Upper lobe of left lung (tissue), 6 donors: ENCODE measurements around the gene PISD. TPM values are rescaled to one million over a fixed set of nuclear protein-coding genes. Genes with fewer than 3 reads are reported as not detected.

ENCODE experiments used
- ATAC-seq, 2 donors: fragments of 200-7000 bp; cut with Tn5 transposase; one replicate each; pipeline ENCODE4 v1.9.1; 2022; ENCODE audit warnings: mild to moderate bottlenecking in 2 of 2, moderate library complexity in 2 of 2; ENCODE audit not compliant: low FRiP score in 2 of 2
- DNase-seq, 2 donors: peaks; one replicate each; pipeline ENCODE4 v3.0.0-alpha.2; 2019 to 2020
- H3K27ac ChIP-seq, 4 donors: fragments of 200-600 bp; sonication (generic); one replicate each; pipeline ENCODE4 v1.5.1; 2016 to 2019
- H3K27me3 ChIP-seq, 4 donors: fragments of 200-600 bp; sonication (generic); one replicate each; pipeline ENCODE4 v1.5.1; 2017 to 2019
- H3K36me3 ChIP-seq, 4 donors: fragments of 200-600 bp; sonication (generic); one replicate each; pipeline ENCODE4 v1.5.1; 2016 to 2019
- H3K4me1 ChIP-seq, 4 donors: fragments of 200-600 bp; sonication (generic); one replicate each; pipeline ENCODE4 v1.5.1; 2018 to 2019
- H3K4me3 ChIP-seq, 4 donors: fragments of 200-600 bp; sonication (generic); one replicate each; pipeline ENCODE4 v1.5.1; 2017 to 2019; ENCODE audit warnings: mild to moderate bottlenecking in 2 of 4, moderate library complexity in 1 of 4
- H3K9me3 ChIP-seq, 4 donors: fragments of 200-600 bp; sonication (generic); one replicate each; pipeline ENCODE4 v1.5.1; 2018 to 2019
- CTCF ChIP-seq, 6 experiments: fragments of 450-650 bp in 4 of 6; fragments of 200-600 bp in 2 of 6; sonication (generic) in 2 of 6; IDR thresholded peaks; one replicate each; pipeline ENCODE4 v1.5.1; 2016 to 2019; ENCODE audit warnings: antibody characterized with exemption in 6 of 6
- EP300 ChIP-seq, 4 donors: sonication (generic); formaldehyde crosslinking; IDR thresholded peaks; one replicate each; pipeline ENCODE4 v1.5.1; 2017; ENCODE audit warnings: antibody characterized with exemption in 4 of 4, control low read depth in 2 of 4
- POLR2A ChIP-seq, 4 donors: fragments of 450-650 bp; IDR thresholded peaks; one replicate each; pipeline ENCODE4 v1.5.1; 2016 to 2017; ENCODE audit warnings: antibody characterized with exemption in 4 of 4, mild to moderate bottlenecking in 2 of 4
- POLR2AphosphoS5 ChIP-seq, 2 donors: sonication (generic); formaldehyde crosslinking; IDR thresholded peaks; one replicate each; pipeline ENCODE4 v1.5.1; 2017; ENCODE audit warnings: antibody characterized with exemption in 2 of 2
- WGBS, 2 donors: methylation state at CpG; one replicate each; pipeline ENCODE4 v1.1.5; 2017 to 2018; 5-methylcytosine and 5-hydroxymethylcytosine counted together
- total RNA-seq, 6 donors: library from RNA; depleted of rRNA in 4 of 6; stranded (reverse); fragments of >200 nt in 4 of 6; gene quantifications; one replicate each; pipeline versions ENCODE4 v1.1.0 to v1.2.1, GENCODE V29; 2016 to 2021
- donor health status: DM: no; HTN: no; CAD: no; lungs with moderate emphysema.
- donor health status: DM: no; HTN: yes; CAD: no; lungs with severe emphysema.

The PISD gene
- total RNA-seq, 6 donors from 2014 or later: 18.4 to 81.8 (median 53.9) TPM

GRCh38 chr22:31586137-31586920, 75.7 kb downstream of the PISD start:
- 79 to 80% methylated on average over 7 of the region's 7 CpGs for WGBS, 2 donors
- DNase-seq (no peak), ATAC-seq (peak; percentile 73 to 82)
- peak overlapping the region in 3 of 4 donors; percentile 43 to 69 (median 57) for H3K27ac ChIP-seq
- H3K36me3 ChIP-seq: peaks cover 0 to 44% (median 8%) of the 10 kb centered on the region in 4 donors
- no peaks in the 10 kb centered on the region for H3K27me3 ChIP-seq
- TF ChIP-seq EP300 (IDR thresholded peaks at IDR 0.05) (peak in 2 of 4 donors; percentile 3 to 13), CTCF (IDR thresholded peaks at IDR 0.05) (no peak), POLR2AphosphoS5 (IDR thresholded peaks at IDR 0.05) (peak; percentile 22 to 25)
- no peak overlapping the region for H3K4me3 ChIP-seq
- H3K4me1 ChIP-seq: no peaks in the 10 kb centered on the region
- H3K9me3 ChIP-seq: no peaks in the 10 kb centered on the region

- WGBS, 2 donors: 53 to 68% methylated on average over 3 of the region's 3 CpGs
- peak; percentile 37 to 69 for ATAC-seq
- H3K4me1 ChIP-seq: no peaks in the 10 kb centered on the region
- peaks cover 0 to 44% (median 8%) of the 10 kb centered on the region in 4 donors for H3K36me3 ChIP-seq
- no peak for TF ChIP-seq POLR2AphosphoS5 (IDR thresholded peaks at IDR 0.05)
- H3K27me3 ChIP-seq: no peaks in the 10 kb centered on the region
- DNase-seq: no peak
- H3K4me3 ChIP-seq: no peak overlapping the region
- peak overlapping the region in 3 of 4 donors; percentile 43 to 69 (median 57) for H3K27ac ChIP-seq
- no peaks in the 10 kb centered on the region for H3K9me3 ChIP-seq
Measured at GRCh38 chr22:31585161-31585859, 76.7 kb downstream of the PISD start.

GRCh38 chr22:31584804-31585160, 77.2 kb downstream of the PISD start:
- no peaks in the 10 kb centered on the region for H3K9me3 ChIP-seq
- WGBS, 2 donors: 82 to 87% methylated on average over 5 of the region's 5 CpGs
- H3K36me3 ChIP-seq: peaks cover 0 to 44% (median 8%) of the 10 kb centered on the region in 4 donors
- no peaks in the 10 kb centered on the region for H3K27me3 ChIP-seq
- no peak for ATAC-seq
- no peak overlapping the region for H3K4me3 ChIP-seq
- H3K27ac ChIP-seq: peak overlapping the region in 1 of 4 donors; percentile 57
- DNase-seq: no peak
- H3K4me1 ChIP-seq: no peaks in the 10 kb centered on the region
- no peak for TF ChIP-seq POLR2AphosphoS5 (IDR thresholded peaks at IDR 0.05)
- TF ChIP-seq CTCF (IDR thresholded peaks at IDR 0.05): no peak
- no peak for TF ChIP-seq POLR2A (IDR thresholded peaks at IDR 0.05)
- no peak for TF ChIP-seq EP300 (IDR thresholded peaks at IDR 0.05)

GRCh38 chr22:31583861-31584485, 78.0 kb downstream of the PISD start:
- H3K4me1 ChIP-seq: no peaks in the 10 kb centered on the region
- H3K4me3 ChIP-seq: no peak overlapping the region
- H3K36me3 ChIP-seq: peaks cover 0 to 39% (median 8%) of the 10 kb centered on the region in 4 donors
- H3K27me3 ChIP-seq: no peaks in the 10 kb centered on the region
- no peak for ATAC-seq
- no peak overlapping the region for H3K27ac ChIP-seq
- WGBS, 2 donors: 96 to 100% methylated on average over 3 of the region's 3 CpGs
- no peaks in the 10 kb centered on the region for H3K9me3 ChIP-seq
- no peak for DNase-seq
- TF ChIP-seq EP300 (IDR thresholded peaks at IDR 0.05) (no peak), POLR2A (IDR thresholded peaks at IDR 0.05) (no peak), POLR2AphosphoS5 (IDR thresholded peaks at IDR 0.05) (no peak), CTCF (IDR thresholded peaks at IDR 0.05) (no peak)

- 53 to 90% methylated on average over 1 of the region's 1 CpG for WGBS, 2 donors
- Histone ChIP-seq H3K9me3 (no peaks in the 10 kb centered on the region), H3K27me3 (no peaks in the 10 kb centered on the region), H3K36me3 (peaks cover 0 to 42% (median 17%) of the 10 kb centered on the region in 4 donors), H3K4me1 (no peaks in the 10 kb centered on the region), H3K27ac (no peak overlapping the region), H3K4me3 (no peak overlapping the region)
- no peak for TF ChIP-seq POLR2AphosphoS5 (IDR thresholded peaks at IDR 0.05)
- TF ChIP-seq CTCF (IDR thresholded peaks at IDR 0.05): no peak
- TF ChIP-seq EP300 (IDR thresholded peaks at IDR 0.05): no peak
- TF ChIP-seq POLR2A (IDR thresholded peaks at IDR 0.05): no peak
- DNase-seq: no peak
- ATAC-seq: no peak
Measured at GRCh38 chr22:31579835-31580242, 82.2 kb downstream of the PISD start.
